Neural progenitor cell (in vitro differentiated cells): ENCODE results near the gene ZNF346. TPM values are rescaled to one million over a fixed set of nuclear protein-coding genes. Genes with fewer than 3 reads are reported as not detected.
A peak's percentile ranks its signal among the peaks of the same experiment; 100 is the strongest.

Experiments
- DNase-seq: peaks from one replicate; pipeline ENCODE4 v3.0.0-alpha.2; 2016; ENCODE audit warnings: low spot score
- H2AFZ ChIP-seq: fragments of 200-600 bp; sonication (generic); replicated peaks from 2 replicates; pipeline ENCODE4 v1.6.1; 2016; ENCODE audit warnings: antibody characterized with exemption
- H3F3A ChIP-seq: fragments of 200-600 bp; sonication (generic); 2 replicates; pipeline ENCODE4 v1.6.1; 2016; ENCODE audit warnings: antibody characterized with exemption, low read depth
- H3K27ac ChIP-seq: fragments of 200-600 bp; sonication (generic); 2 replicates; pipeline ENCODE4 v1.5.1; 2016; ENCODE audit warnings: mild to moderate bottlenecking
- H3K27me3 ChIP-seq: fragments of 200-600 bp; sonication (generic); 2 replicates; pipeline ENCODE4 v1.6.1; 2016; ENCODE audit warnings: mild to moderate bottlenecking, moderate library complexity
- H3K36me3 ChIP-seq: fragments of 200-600 bp; sonication (generic); 2 replicates; pipeline ENCODE4 v1.5.1; 2016
- H3K4me1 ChIP-seq: fragments of 200-600 bp; sonication (generic); 2 replicates; pipeline ENCODE4 v1.6.1; 2016; ENCODE audit warnings: mixed run types
- H3K4me2 ChIP-seq: fragments of 200-600 bp; sonication (generic); 2 replicates; pipeline ENCODE4 v1.6.1; 2016
- H3K4me3 ChIP-seq: fragments of 200-600 bp; sonication (generic); 2 replicates; pipeline ENCODE4 v1.5.1; 2016
- H3K79me2 ChIP-seq: fragments of 200-600 bp; sonication (generic); 2 replicates; pipeline ENCODE4 v1.6.1; 2016; ENCODE audit warnings: low read depth
- H3K9ac ChIP-seq: fragments of 200-600 bp; sonication (generic); 2 replicates; pipeline ENCODE4 v1.6.1; 2016
- H3K9me3 ChIP-seq: fragments of 200-600 bp; sonication (generic); 2 replicates; pipeline ENCODE4 v1.5.1; 2016; ENCODE audit warnings: low read depth
- H4K20me1 ChIP-seq: fragments of 200-600 bp; sonication (generic); 2 replicates; pipeline ENCODE4 v1.6.1; 2016; ENCODE audit warnings: low read depth
- H3K27ac Mint-ChIP-seq: 3 replicates; pipeline ENCODE4 v1.8.0; 2021; ENCODE audit warnings: mixed read lengths
- H3K27me3 Mint-ChIP-seq: 2 replicates; pipeline ENCODE4 v1.8.0; 2022; ENCODE audit warnings: low read depth, mild to moderate bottlenecking, inconsistent platforms, moderate library complexity, mixed read lengths; ENCODE audit not compliant: insufficient read depth
- H3K36me3 Mint-ChIP-seq: 3 replicates; pipeline ENCODE4 v1.8.0; 2021; ENCODE audit warnings: mixed read lengths
- H3K4me1 Mint-ChIP-seq: 3 replicates; pipeline ENCODE4 v1.8.0; 2021; ENCODE audit warnings: mixed read lengths
- H3K4me3 Mint-ChIP-seq: 3 replicates; pipeline ENCODE4 v1.8.0; 2021; ENCODE audit warnings: mild to moderate bottlenecking, moderate library complexity, mixed read lengths
- H3K9me3 Mint-ChIP-seq: 3 replicates; pipeline ENCODE4 v1.8.0; 2020; ENCODE audit warnings: mixed read lengths
- CTCF ChIP-seq: fragments of 200-600 bp; sonication (generic); IDR thresholded peaks from 2 replicates; pipeline ENCODE4 v1.5.1; 2017; ENCODE audit warnings: antibody characterized with exemption, mild to moderate bottlenecking
- EZH2 ChIP-seq: fragments of 200-600 bp; sonication (generic); IDR thresholded peaks from 2 replicates; pipeline ENCODE4 v1.6.1; 2017; ENCODE audit warnings: antibody characterized with exemption, mild to moderate bottlenecking, moderate library complexity
- EZH2phosphoT487 ChIP-seq: fragments of 200-600 bp; sonication (generic); IDR thresholded peaks from 2 replicates; pipeline ENCODE4 v1.6.1; 2017; ENCODE audit warnings: antibody characterized with exemption
- total RNA-seq: library from RNA; depleted of rRNA; stranded (reverse); fragments of >200 nt; gene quantifications from 2 replicates; pipeline ENCODE4 v1.2.3, GENCODE V29; 2015; ENCODE audit warnings: low replicate concordance

Gene ZNF346
- total RNA-seq, 1 donor from 2014 or later: 28.2 TPM

- Mint-ChIP-seq H3K36me3 (no peaks in the 10 kb centered on the region), H3K9me3 (no peaks in the 10 kb centered on the region), H3K27ac (no peak overlapping the region), H3K27me3 (peaks cover 14% of the 10 kb centered on the region), H3K4me3 (no peak overlapping the region), H3K4me1 (peaks cover 20% of the 10 kb centered on the region)
- H3K9me3 ChIP-seq: no peaks in the 10 kb centered on the region
- TF ChIP-seq CTCF (no peak), EZH2 (no peak), EZH2phosphoT487 (no peak)
- H3K4me3 ChIP-seq: no peak overlapping the region
- H3K4me2 ChIP-seq: no peak overlapping the region
- H3K36me3 ChIP-seq: no peaks in the 10 kb centered on the region
- no peak overlapping the region for H3K27ac ChIP-seq
- no peak overlapping the region for H3K9ac ChIP-seq
- H3K4me1 ChIP-seq: peaks cover 21% of the 10 kb centered on the region
- H2AFZ ChIP-seq: no peak overlapping the region
- H4K20me1 ChIP-seq: no peaks in the 10 kb centered on the region
- H3K27me3 ChIP-seq: no peaks in the 10 kb centered on the region
- no peaks in the 10 kb centered on the region for H3F3A ChIP-seq
- no peaks in the 10 kb centered on the region for H3K79me2 ChIP-seq
- no peak for DNase-seq
These were observed 75.6 kb downstream of the ZNF346 start for GRCh38 chr5:177098120-177098469.

GRCh38 chr5:177098470-177099141 is 76.1 kb downstream of the ZNF346 start:
- no peak overlapping the region for H3K4me3 ChIP-seq
- Mint-ChIP-seq H3K27ac (peak overlapping the region; percentile 90), H3K4me1 (peaks cover 20% of the 10 kb centered on the region), H3K36me3 (no peaks in the 10 kb centered on the region), H3K4me3 (no peak overlapping the region), H3K27me3 (peaks cover 14% of the 10 kb centered on the region), H3K9me3 (no peaks in the 10 kb centered on the region)
- TF ChIP-seq EZH2 (no peak), EZH2phosphoT487 (no peak), CTCF (no peak)
- no peak overlapping the region for H3K9ac ChIP-seq
- no peaks in the 10 kb centered on the region for H3K36me3 ChIP-seq
- no peaks in the 10 kb centered on the region for H3K27me3 ChIP-seq
- peaks cover 21% of the 10 kb centered on the region for H3K4me1 ChIP-seq
- no peak overlapping the region for H3K27ac ChIP-seq
- H3K79me2 ChIP-seq: no peaks in the 10 kb centered on the region
- H3K4me2 ChIP-seq: no peak overlapping the region
- no peaks in the 10 kb centered on the region for H4K20me1 ChIP-seq
- H3F3A ChIP-seq: no peaks in the 10 kb centered on the region
- no peaks in the 10 kb centered on the region for H3K9me3 ChIP-seq
- DNase-seq: no peak
- H2AFZ ChIP-seq: no peak overlapping the region

GRCh38 chr5:177099422-177100093 is 77.1 kb downstream of the ZNF346 start:
- no peak for TF ChIP-seq EZH2phosphoT487
- TF ChIP-seq CTCF: no peak
- no peak for TF ChIP-seq EZH2
- H3K9ac ChIP-seq: no peak overlapping the region
- H3K36me3 ChIP-seq: no peaks in the 10 kb centered on the region
- H3K27ac Mint-ChIP-seq: no peak overlapping the region
- H2AFZ ChIP-seq: no peak overlapping the region
- H3K27ac ChIP-seq: no peak overlapping the region
- no peaks in the 10 kb centered on the region for H3K9me3 Mint-ChIP-seq
- no peak overlapping the region for H3K4me3 ChIP-seq
- H3K79me2 ChIP-seq: no peaks in the 10 kb centered on the region
- H3K4me2 ChIP-seq: no peak overlapping the region
- H3K4me3 Mint-ChIP-seq: no peak overlapping the region
- DNase-seq: peak; percentile 38
- H4K20me1 ChIP-seq: no peaks in the 10 kb centered on the region
- peaks cover 13% of the 10 kb centered on the region for H3K27me3 Mint-ChIP-seq
- no peaks in the 10 kb centered on the region for H3K36me3 Mint-ChIP-seq
- no peaks in the 10 kb centered on the region for H3K9me3 ChIP-seq
- H3F3A ChIP-seq: no peaks in the 10 kb centered on the region
- H3K27me3 ChIP-seq: no peaks in the 10 kb centered on the region
- peaks cover 17% of the 10 kb centered on the region for H3K4me1 ChIP-seq
- peaks cover 16% of the 10 kb centered on the region for H3K4me1 Mint-ChIP-seq
